Activated naive CD4-positive, alpha-beta T cell treated with anti-CD3 and anti-CD28 coated beads, Interleukin-2, amount 50 U/mL, for 24 hours (primary cell): ENCODE results near the gene SP110.
"Not testable (repeated sequence)": the region's sequence is repeated elsewhere in the genome, so short reads cannot be mapped to it uniquely, and the experiment has no call there.

Experiments
- H3K27ac Mint-ChIP-seq: one replicate; pipeline ENCODE4 v1.8.0; 2021; ENCODE audit warnings: mild to moderate bottlenecking, mixed read lengths
- H3K27me3 Mint-ChIP-seq: one replicate; pipeline ENCODE4 v1.8.0; 2021; ENCODE audit warnings: mixed read lengths
- H3K36me3 Mint-ChIP-seq: one replicate; pipeline ENCODE4 v1.8.0; 2021; ENCODE audit warnings: mixed read lengths
- H3K4me1 Mint-ChIP-seq: one replicate; pipeline ENCODE4 v1.8.0; 2021; ENCODE audit warnings: mixed read lengths
- H3K4me3 Mint-ChIP-seq: one replicate; pipeline ENCODE4 v1.8.0; 2021; ENCODE audit warnings: mild to moderate bottlenecking, mixed read lengths
- H3K9me3 Mint-ChIP-seq: one replicate; pipeline ENCODE4 v1.8.0; 2021; ENCODE audit warnings: mixed read lengths

Gene SP110

GRCh38 chr2:230128623-230129342 lies 91.0 kb downstream of the SP110 start:
- no peak overlapping the region for H3K27ac Mint-ChIP-seq
- no peaks in the 10 kb centered on the region for H3K36me3 Mint-ChIP-seq
- no peaks in the 10 kb centered on the region for H3K9me3 Mint-ChIP-seq
- H3K4me3 Mint-ChIP-seq = no peak overlapping the region
- no peaks in the 10 kb centered on the region for H3K27me3 Mint-ChIP-seq
- H3K4me1 Mint-ChIP-seq = peaks cover 9% of the 10 kb centered on the region

GRCh38 chr2:230127195-230127594 lies 92.6 kb downstream of the SP110 start:
- Mint-ChIP-seq H3K9me3 (no peaks in the 10 kb centered on the region), H3K36me3 (no peaks in the 10 kb centered on the region), H3K4me1 (peaks cover 9% of the 10 kb centered on the region), H3K27me3 (no peaks in the 10 kb centered on the region), H3K27ac (no peak overlapping the region), H3K4me3 (no peak overlapping the region)

- no peaks in the 10 kb centered on the region for H3K27me3 Mint-ChIP-seq
- H3K36me3 Mint-ChIP-seq = no peaks in the 10 kb centered on the region
- peaks cover 6% of the 10 kb centered on the region for H3K9me3 Mint-ChIP-seq
- no peak overlapping the region for H3K27ac Mint-ChIP-seq
- no peak overlapping the region for H3K4me3 Mint-ChIP-seq
- H3K4me1 Mint-ChIP-seq = peaks cover 9% of the 10 kb centered on the region
Observed at GRCh38 chr2:230124757-230125431, 94.9 kb downstream of the SP110 start.

GRCh38 chr2:230124235-230124634 lies 95.5 kb downstream of the SP110 start:
- no peaks in the 10 kb centered on the region for H3K27me3 Mint-ChIP-seq
- no peak overlapping the region for H3K4me3 Mint-ChIP-seq

GRCh38 chr2:230120376-230120775 lies 99.4 kb downstream of the SP110 start:
- H3K27me3 Mint-ChIP-seq, H3K4me1 Mint-ChIP-seq, H3K9me3 Mint-ChIP-seq, H3K27ac Mint-ChIP-seq, H3K36me3 Mint-ChIP-seq, H3K4me3 Mint-ChIP-seq: not testable (repeated sequence)

More at GRCh38 chr2:230124235-230124634, 95.5 kb downstream of the SP110 start:
- Mint-ChIP-seq H3K9me3 (peaks cover 6% of the 10 kb centered on the region), H3K27ac (no peak overlapping the region), H3K4me1 (peaks cover 9% of the 10 kb centered on the region), H3K36me3 (no peaks in the 10 kb centered on the region)

- H3K27ac Mint-ChIP-seq, H3K4me1 Mint-ChIP-seq, H3K9me3 Mint-ChIP-seq, H3K36me3 Mint-ChIP-seq, H3K27me3 Mint-ChIP-seq, H3K4me3 Mint-ChIP-seq: not testable (repeated sequence)
Observed at GRCh38 chr2:230119827-230120226, 100.0 kb downstream of the SP110 start.
